NCI-H2171 treated with DMSO at 0.1 percent for 48 hours (cell line): Measurements from ENCODE around the gene TSPEAR.

Source experiments
- DNase-seq: peaks from one replicate; lab custom pipeline; 2025; lab: John Stamatoyannopoulos, UW

Gene TSPEAR

GRCh38 chr21:44461464-44462001 is 249.8 kb downstream of the TSPEAR start:
- no peak for DNase-seq

- DNase-seq, result no peak
These were observed 250.4 kb downstream of the TSPEAR start for GRCh38 chr21:44461005-44461404.

- no peak for DNase-seq
These were observed 251.0 kb downstream of the TSPEAR start for GRCh38 chr21:44460441-44460755.

- DNase-seq, result no peak
These were observed 251.5 kb downstream of the TSPEAR start for GRCh38 chr21:44459712-44460440.

GRCh38 chr21:44458971-44459711 is 252.2 kb downstream of the TSPEAR start:
- no peak for DNase-seq

GRCh38 chr21:44456915-44457736 is 254.2 kb downstream of the TSPEAR start:
- DNase-seq, result no peak

- no peak for DNase-seq
These were observed 255.0 kb downstream of the TSPEAR start for GRCh38 chr21:44456214-44456914.

GRCh38 chr21:44455524-44456213 is 255.7 kb downstream of the TSPEAR start:
- peak; percentile 15 for DNase-seq

- DNase-seq, result peak; percentile 66
These were observed 256.4 kb downstream of the TSPEAR start, which contains the start of gene LRRC3 for GRCh38 chr21:44454747-44455523. TSS of gene LRRC3 (plus strand) at chr21:44455510. CDS start at chr21:44456645, 1,135 bp downstream.

GRCh38 chr21:44454058-44454457 is 257.3 kb downstream of the TSPEAR start:
- DNase-seq, result no peak

- no peak for DNase-seq
These were observed 258.3 kb downstream of the TSPEAR start for GRCh38 chr21:44453120-44453519.

- DNase-seq, result no peak
These were observed 260.4 kb downstream of the TSPEAR start for GRCh38 chr21:44450999-44451398.

- no peak for DNase-seq
These were observed 261.0 kb downstream of the TSPEAR start for GRCh38 chr21:44450402-44450801.

GRCh38 chr21:44449473-44450363 is 261.7 kb downstream of the TSPEAR start:
- no peak for DNase-seq

- no peak for DNase-seq
These were observed 262.7 kb downstream of the TSPEAR start for GRCh38 chr21:44448651-44449131.
